Smooth muscle cell of trachea (primary cell): ENCODE data around the gene GLA. TPM values are rescaled to one million over a fixed set of nuclear protein-coding genes. Genes with fewer than 3 reads are reported as not detected.

Experiments
- total RNA-seq: library from RNA; depleted of rRNA; stranded (reverse); fragments of >200 nt; gene quantifications from 2 replicates; pipeline ENCODE4 v1.2.1, GENCODE V29; 2014

The GLA gene
- 23.5 and 49.3 TPM in 2 replicates for total RNA-seq

DNA sequence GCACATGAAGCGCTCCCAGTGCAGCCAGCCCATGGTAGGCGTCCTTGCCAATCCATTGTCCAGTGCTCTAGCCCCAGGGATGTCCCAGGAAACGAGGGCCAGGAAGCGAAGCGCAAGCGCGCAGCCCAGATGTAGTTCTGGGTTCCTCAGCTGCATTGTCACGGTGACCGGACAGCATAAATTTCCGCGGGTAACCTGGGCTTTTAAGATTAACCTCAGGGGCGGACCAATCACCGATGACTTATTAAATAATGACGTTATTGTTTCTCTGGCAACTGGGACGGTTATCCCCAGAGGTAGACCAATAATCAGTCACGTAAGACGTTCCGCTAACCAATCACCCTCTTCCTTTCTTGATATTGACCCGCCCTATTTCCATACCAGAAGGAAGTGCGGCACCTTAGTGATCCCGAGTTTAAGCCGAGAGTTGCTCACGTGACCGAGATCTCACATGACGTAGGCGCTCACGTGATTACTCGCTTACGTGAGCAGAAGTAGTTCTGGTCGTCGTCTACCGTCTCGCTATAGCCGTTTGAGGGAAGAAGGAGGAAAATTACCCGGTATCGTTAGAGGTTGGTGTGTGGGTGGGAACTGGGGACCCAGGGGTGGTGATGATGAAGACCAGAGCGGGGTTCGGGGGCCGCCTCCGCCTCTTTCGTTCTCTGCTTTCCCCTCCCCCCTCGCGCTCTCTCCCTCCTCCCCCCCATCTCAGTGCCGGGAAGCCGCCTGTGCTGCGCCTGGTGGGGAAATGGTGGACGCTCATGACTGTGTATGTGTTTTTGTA lies at the start of gene GLA, which contains the start of gene HNRNPH2:
GLA (minus strand) TSS at position 178 of the 784 bp plus-strand sequence; CDS start at position 156, 22 bp downstream.
HNRNPH2 (plus strand) TSS at position 475 of the 784 bp plus-strand sequence. CDS start 3,767 bp downstream, outside the sequence.

GRCh38 chrX:101390664-101391525 lies 16.8 kb downstream of the GLA start, which contains the start of gene RPL36A:
TSS of gene RPL36A (plus strand) at chrX:101391011. CDS start at chrX:101391044, 33 bp downstream.

DNA sequence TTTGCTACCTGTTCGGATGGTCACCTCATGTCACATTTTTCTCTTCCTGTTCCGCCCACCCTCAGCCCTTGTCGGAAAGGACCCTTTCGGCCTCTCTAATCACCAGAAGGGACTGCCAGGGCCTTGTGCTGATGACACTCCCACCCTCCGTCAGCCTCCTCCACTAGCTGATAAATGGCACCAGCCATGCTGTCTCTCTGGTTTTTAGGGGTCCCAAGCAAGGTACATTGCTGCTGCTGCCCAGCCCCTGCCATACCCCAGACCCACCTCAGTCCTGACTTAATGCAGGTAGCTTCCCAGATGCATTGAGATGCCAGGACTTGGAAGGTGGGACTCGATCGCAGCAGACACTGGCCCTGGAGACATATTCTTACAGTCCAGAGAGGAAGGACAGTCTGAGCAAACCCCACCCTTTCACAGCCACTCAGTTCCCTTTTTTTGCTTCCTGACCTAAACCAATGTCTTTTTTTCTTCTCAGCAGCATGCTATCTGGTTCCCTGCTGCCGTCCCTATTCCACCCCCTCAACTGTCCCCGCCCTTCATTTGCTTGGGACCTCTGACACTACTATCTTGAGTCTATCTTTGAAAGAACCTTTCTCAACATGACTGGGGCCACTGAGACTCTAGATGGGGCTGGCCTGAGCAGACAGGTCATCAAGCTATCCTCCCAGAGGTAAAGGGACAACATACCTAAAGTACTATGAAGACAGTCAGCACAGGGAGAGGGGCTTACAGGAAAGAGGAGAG lies 21.8 kb downstream of the GLA start, which contains the start of gene BTK:
BTK (minus strand) TSS at position 397 of the 747 bp plus-strand sequence. CDS start 10,907 bp downstream, outside the sequence.

GRCh38 chrX:101348452-101349192 lies 59.1 kb downstream of the GLA start, which contains the start of gene TIMM8A:
TSS of gene TIMM8A (minus strand) at chrX:101348742. CDS start at chrX:101348664, 78 bp downstream.

Other genes starting within 250 kb of the GLA start
- 2.0 and 2.3 TPM in 2 replicates for gene DRP2, start 188.1 kb downstream of the GLA start, total RNA-seq
- gene TAF7L, start 116.6 kb downstream of the GLA start, total RNA-seq = 0.50 and 0.58 TPM in 2 replicates
- gene TIMM8A, start 59.2 kb downstream of the GLA start, total RNA-seq = 3.5 and 3.9 TPM in 2 replicates
- 0.15 TPM in 1 of 2 replicates, not detected in the other for gene BTK, start 21.7 kb downstream of the GLA start, total RNA-seq
- gene RPL36A, start 16.9 kb downstream of the GLA start, total RNA-seq = 146 and 577 TPM in 2 replicates
- gene HNRNPH2, start 297 bp upstream of the GLA start, total RNA-seq = 77.6 and 111 TPM in 2 replicates
- gene ARMCX4, start 77.5 kb upstream of the GLA start, total RNA-seq = 5.1 and 6.5 TPM in 2 replicates
- 82.7 and 111 TPM in 2 replicates for gene ARMCX1, start 142.6 kb upstream of the GLA start, total RNA-seq
- gene ARMCX6, start 210.1 kb upstream of the GLA start, total RNA-seq = 34.6 and 43.6 TPM in 2 replicates
- gene ARMCX3, start 215.2 kb upstream of the GLA start, total RNA-seq = 91.9 and 107 TPM in 2 replicates